HepG2 (cell line): ENCODE data around the gene HNRNPUL1. TPM values are rescaled to one million over a fixed set of nuclear protein-coding genes. Genes with fewer than 3 reads are reported as not detected.

ENCODE experiments used
- ATAC-seq: fragments of 200-7000 bp; cut with Tn5 transposase; 3 replicates; pipeline ENCODE4 v1.9.1; 2020; ENCODE audit warnings: mild to moderate bottlenecking, moderate library complexity
- BruUV-seq: library from RNA; stranded (reverse); fragments of 400-500 nt; replicated peaks from 2 replicates; lab custom pipeline; 2021; lab: Mats Ljungman, UMichigan
- CTCF ChIA-PET: fragments of 300-600 bp; formaldehyde crosslinking; extraction: SDS; loops from one replicate; lab custom pipeline; 2021; ENCODE audit warnings: low total read pairs, inconsistent platforms, low intra/inter-chr PET ratio; lab: Yijun Ruan, JAX
- POLR2A ChIA-PET: fragments of 350-600 bp; sonication (Branson Sonifier 250); formaldehyde crosslinking; loops from one replicate; lab custom pipeline; 2020; ENCODE audit warnings: antibody characterized with exemption, inconsistent platforms; lab: Yijun Ruan, JAX
- DNase-seq: peaks from one replicate; pipeline ENCODE4 v3.0.0-alpha.2; 2015; ENCODE audit warnings: low spot score
- FAIRE-seq: peaks from 3 replicates; lab custom pipeline; 2011; peaks lifted over from hg19 to GRCh38; lab: Jason Lieb, UNC
- H2AFZ ChIP-seq: one replicate; pipeline ENCODE4 v1.6.1; 2011; ENCODE audit warnings: low read length, inconsistent platforms
- H3K27ac ChIP-seq: fragments of 300-600 bp; 3 replicates; pipeline ENCODE4 v1.8.0; 2011; ENCODE audit warnings: mixed run types, mild to moderate bottlenecking, mixed read lengths, low read length, inconsistent platforms; ENCODE audit not compliant: insufficient read depth; ENCODE audit errors: extremely low read length
- H3K27me3 ChIP-seq, 2 experiments: fragments of 200-600 bp in 1 of 2; 2 replicates in 1 of 2; 3 replicates in 1 of 2; pipeline versions ENCODE4 v1.6.0 to v1.8.0; 2011; ENCODE audit warnings: low read length in 2 of 2, mild to moderate bottlenecking in 2 of 2, moderate library complexity in 2 of 2, inconsistent platforms in 1 of 2; ENCODE audit not compliant: insufficient read depth in 2 of 2, control insufficient read depth in 1 of 2
- H3K36me3 ChIP-seq, 2 experiments: fragments of 200-600 bp in 1 of 2; replicated peaks in 1 of 2; 2 replicates in 1 of 2; 3 replicates in 1 of 2; pipeline versions ENCODE4 v1.5.1 to v1.8.0; 2011; ENCODE audit warnings: low read length in 2 of 2, inconsistent platforms in 1 of 2; ENCODE audit not compliant: insufficient read depth in 2 of 2, control insufficient read depth in 1 of 2
- H3K4me1 ChIP-seq: 2 replicates; pipeline ENCODE4 v1.5.1; 2012; ENCODE audit warnings: low read length, inconsistent platforms; ENCODE audit not compliant: insufficient read depth
- H3K4me2 ChIP-seq: 2 replicates; pipeline ENCODE4 v1.6.0; 2011; ENCODE audit warnings: low read depth, low read length, inconsistent platforms
- H3K4me3 ChIP-seq, 3 experiments: fragments of 200-600 bp in 1 of 3; sonication (generic), shearing (Covaris generic) in 1 of 3; replicated peaks in 1 of 3; 2 replicates each; pipeline ENCODE4 v1.5.1; 2011 to 2016; ENCODE audit warnings: low read length in 3 of 3, inconsistent platforms in 2 of 3, low read depth in 2 of 3, mild to moderate bottlenecking in 2 of 3, control low read depth in 1 of 3, mixed read lengths in 1 of 3; ENCODE audit not compliant: insufficient read depth in 1 of 3
- H3K79me2 ChIP-seq: one replicate; pipeline ENCODE4 v1.6.1; 2011; ENCODE audit warnings: low read length, inconsistent platforms; ENCODE audit not compliant: insufficient read depth
- H3K9ac ChIP-seq: 2 replicates; pipeline ENCODE4 v1.6.0; 2011; ENCODE audit warnings: mild to moderate bottlenecking, low read depth, low read length, inconsistent platforms; ENCODE audit not compliant: insufficient read depth
- H3K9me3 ChIP-seq: 2 replicates; pipeline ENCODE4 v1.5.1; 2012; ENCODE audit warnings: mild to moderate bottlenecking, low read length
- H4K20me1 ChIP-seq: 2 replicates; pipeline ENCODE4 v1.6.0; 2011; ENCODE audit warnings: inconsistent platforms, mild to moderate bottlenecking, low read length, moderate library complexity; ENCODE audit not compliant: insufficient read depth
- ARHGAP35 ChIP-seq: sonication (generic); formaldehyde crosslinking; IDR thresholded peaks from 2 replicates; pipeline ENCODE4 v1.9.0; 2022; ENCODE audit warnings: mild to moderate bottlenecking, inconsistent platforms, moderate library complexity, missing genetic modification reagents, borderline replicate concordance
- GATA4 ChIP-seq: sonication (generic); IDR thresholded peaks from 2 replicates; pipeline ENCODE4 v1.6.1; 2016; ENCODE audit warnings: antibody characterized with exemption, low read depth, borderline replicate concordance
- MYC ChIP-seq: sonication (generic); formaldehyde crosslinking; IDR thresholded peaks from 2 replicates; pipeline ENCODE4 v1.9.0; 2021; ENCODE audit warnings: missing genetic modification reagents, borderline replicate concordance
- NCOR1 ChIP-seq: fragments of 200-600 bp; sonication (generic); IDR thresholded peaks from 2 replicates; pipeline ENCODE4 v1.7.0; 2017; ENCODE audit warnings: antibody characterized with exemption, low read length, borderline replicate concordance
- SRF ChIP-seq: IDR thresholded peaks from 2 replicates; pipeline ENCODE4 v1.6.1; 2011; ENCODE audit warnings: mild to moderate bottlenecking, low read depth, low read length, moderate library complexity
- SRSF1 ChIP-seq: fragments of 200-400 bp; formaldehyde crosslinking; optimal IDR thresholded peaks from 2 replicates; pipeline ENCODE3; 2017; ENCODE audit warnings: mild to moderate bottlenecking, low read depth, low read length, moderate library complexity
- ZNF264 ChIP-seq: sonication (generic); formaldehyde crosslinking; IDR thresholded peaks from 2 replicates; pipeline ENCODE4 v1.4.0; 2020; ENCODE audit warnings: missing genetic modification reagents
- ZNF343 ChIP-seq: sonication (generic); formaldehyde crosslinking; IDR thresholded peaks from 2 replicates; pipeline ENCODE4 v1.4.0; 2020; ENCODE audit warnings: mild to moderate bottlenecking, missing genetic modification reagents
- ZNF563 ChIP-seq: sonication (generic); formaldehyde crosslinking; IDR thresholded peaks from 2 replicates; pipeline ENCODE4 v1.8.0; 2022; ENCODE audit warnings: mild to moderate bottlenecking, moderate library complexity, missing genetic modification reagents
- WGBS: methylation state at CpG from one replicate; pipeline ENCODE4 v1.1.6; 2017; ENCODE audit warnings: low lambda C conversion rate; 5-methylcytosine and 5-hydroxymethylcytosine counted together
- in situ Hi-C: cut with HindIII; loops from 2 replicates; pipeline ENCODE4 v1.10.0; 2017; ENCODE audit warnings: low pct_unique_long_range_greater_than_20kb; ENCODE audit not compliant: extremely low pct_ligation_motif_present
- intact Hi-C: fragments of 100-400 bp; cut with micrococcal nuclease; formaldehyde crosslinking; loops from one replicate; pipeline ENCODE4 v1.10.0; 2022; ENCODE audit not compliant: unreplicated experiment
- polyA plus RNA-seq, 8 experiments: library from polyadenylated mRNA; depleted of rRNA in 3 of 8; stranded (reverse) in 7 of 8; unstranded in 1 of 8; fragments of >200 nt; fragmentation: Illumina TruSeq in 4 of 8; extraction: Trizol in 4 of 8; gene quantifications; 2 replicates each; pipeline versions ENCODE4 v1.2.1 to v1.2.3, GENCODE V29; 2011 to 2016; ENCODE audit warnings: low read depth in 4 of 8, missing spikeins in 1 of 8, mixed read lengths in 1 of 8; ENCODE audit not compliant: insufficient read depth in 1 of 8
- total RNA-seq, 5 experiments: library from RNA; depleted of rRNA; stranded (reverse); fragments of >200 nt; fragmentation: Illumina TruSeq; extraction: Trizol; gene quantifications; 2 replicates each; pipeline ENCODE4 v1.2.3, GENCODE V29; 2016; ENCODE audit warnings: low read depth in 1 of 5
- TF ChIP-seq, protein P1 (sequence below): sonication (generic); formaldehyde crosslinking; IDR thresholded peaks from 2 replicates; pipeline ENCODE4 v1.4.0; 2020; ENCODE audit warnings: missing genetic modification reagents
- TF ChIP-seq, protein P2 (sequence below): sonication (generic); formaldehyde crosslinking; IDR thresholded peaks from 2 replicates; pipeline ENCODE4 v1.4.0; 2020; ENCODE audit warnings: missing genetic modification reagents, borderline replicate concordance
- TF ChIP-seq, protein P3 (sequence below): sonication (generic); formaldehyde crosslinking; IDR thresholded peaks from 2 replicates; pipeline ENCODE4 v1.8.0; 2022; ENCODE audit warnings: mild to moderate bottlenecking, missing genetic modification reagents, moderate library complexity
- TF ChIP-seq, protein P4 (sequence below): sonication (generic); formaldehyde crosslinking; IDR thresholded peaks from 2 replicates; pipeline ENCODE4 v1.4.0; 2020; ENCODE audit warnings: low read depth, mild to moderate bottlenecking, missing genetic modification reagents

HNRNPUL1 gene
- total and polyA plus RNA-seq, 2 of the 13 experiments (the other 11 are each of a cell fraction or from before 2014, with no cell fraction given) = 30.9 to 81.7 TPM

DNA sequence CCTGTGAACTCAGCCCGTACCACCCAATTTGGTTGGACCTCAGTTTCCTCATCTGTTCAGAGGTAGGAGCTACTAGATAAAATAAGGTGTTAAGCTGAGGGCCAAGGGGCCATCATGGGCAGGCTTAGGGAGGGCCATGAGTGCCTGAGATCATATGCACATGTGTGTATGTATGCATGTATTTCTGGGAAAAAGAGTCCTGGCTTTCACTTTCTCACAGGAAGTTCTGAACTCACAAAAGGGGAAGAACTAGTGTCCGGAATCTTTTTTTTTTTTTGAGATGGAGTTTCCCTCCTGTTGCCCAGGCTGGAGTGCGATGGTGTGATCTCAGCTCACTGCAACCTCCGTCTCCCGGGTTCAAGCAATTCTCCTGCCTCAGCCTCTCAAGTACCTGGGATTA is 70.6 kb downstream of the HNRNPUL1 start (continued):
- TF ChIP-seq, protein P1, sequence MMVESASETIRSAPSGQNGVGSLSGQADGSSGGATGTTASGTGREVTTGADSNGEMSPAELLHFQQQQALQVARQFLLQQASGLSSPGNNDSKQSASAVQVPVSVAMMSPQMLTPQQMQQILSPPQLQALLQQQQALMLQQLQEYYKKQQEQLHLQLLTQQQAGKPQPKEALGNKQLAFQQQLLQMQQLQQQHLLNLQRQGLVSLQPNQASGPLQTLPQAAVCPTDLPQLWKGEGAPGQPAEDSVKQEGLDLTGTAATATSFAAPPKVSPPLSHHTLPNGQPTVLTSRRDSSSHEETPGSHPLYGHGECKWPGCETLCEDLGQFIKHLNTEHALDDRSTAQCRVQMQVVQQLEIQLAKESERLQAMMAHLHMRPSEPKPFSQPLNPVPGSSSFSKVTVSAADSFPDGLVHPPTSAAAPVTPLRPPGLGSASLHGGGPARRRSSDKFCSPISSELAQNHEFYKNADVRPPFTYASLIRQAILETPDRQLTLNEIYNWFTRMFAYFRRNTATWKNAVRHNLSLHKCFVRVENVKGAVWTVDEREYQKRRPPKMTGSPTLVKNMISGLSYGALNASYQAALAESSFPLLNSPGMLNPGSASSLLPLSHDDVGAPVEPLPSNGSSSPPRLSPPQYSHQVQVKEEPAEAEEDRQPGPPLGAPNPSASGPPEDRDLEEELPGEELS (CRISPR knock-in tag) = no peak
- TF ChIP-seq ZNF264 (CRISPR knock-in tag) (no peak), SRSF1 (no peak), NCOR1 (no peak), MYC (CRISPR knock-in tag) (no peak), ARHGAP35 (CRISPR knock-in tag) (no peak)

DNA sequence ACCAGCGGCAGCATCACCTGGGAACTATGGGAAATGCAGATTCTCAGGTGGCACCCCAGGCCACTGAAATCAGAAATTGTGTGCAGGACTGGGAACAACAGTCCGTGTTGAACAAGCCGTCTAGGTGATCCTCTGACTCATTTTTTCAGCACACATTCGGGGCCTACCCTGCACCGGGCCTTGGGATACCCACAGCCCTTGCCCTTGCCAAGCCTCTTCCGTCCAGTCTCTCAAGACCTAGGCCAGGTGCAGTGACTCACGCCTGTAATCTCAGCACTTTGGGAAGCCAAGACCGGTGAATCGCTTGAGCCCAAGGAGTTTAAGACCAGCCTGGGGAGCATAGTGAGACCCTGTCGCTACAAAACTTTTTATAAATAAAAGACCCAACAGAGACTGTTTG is 71.3 kb downstream of the HNRNPUL1 start:
- DNase-seq = no peak
- no peak for FAIRE-seq
- Histone ChIP-seq H3K4me1 (no peaks in the 10 kb centered on the region), H3K9ac (no peak overlapping the region), H3K4me3 (no peak overlapping the region), H3K36me3 (peaks cover 9 to 47% of the 10 kb centered on the region in 2 experiments; a peak in 4 of 5 replicates), H3K79me2 (no peaks in the 10 kb centered on the region), H3K27ac (no peak overlapping the region), H3K4me2 (no peak overlapping the region), H3K9me3 (no peaks in the 10 kb centered on the region), H4K20me1 (no peaks in the 10 kb centered on the region), H2AFZ (no peak overlapping the region), H3K27me3 (no peaks in the 10 kb centered on the region)
- ChIA-PET POLR2A (no interaction called here), CTCF (no interaction called here)
- 100% methylated on average over 6 of the region's 10 CpGs for WGBS
- no peak for ATAC-seq
- intact Hi-C loops = no loop called here
- TF ChIP-seq, protein P2, sequence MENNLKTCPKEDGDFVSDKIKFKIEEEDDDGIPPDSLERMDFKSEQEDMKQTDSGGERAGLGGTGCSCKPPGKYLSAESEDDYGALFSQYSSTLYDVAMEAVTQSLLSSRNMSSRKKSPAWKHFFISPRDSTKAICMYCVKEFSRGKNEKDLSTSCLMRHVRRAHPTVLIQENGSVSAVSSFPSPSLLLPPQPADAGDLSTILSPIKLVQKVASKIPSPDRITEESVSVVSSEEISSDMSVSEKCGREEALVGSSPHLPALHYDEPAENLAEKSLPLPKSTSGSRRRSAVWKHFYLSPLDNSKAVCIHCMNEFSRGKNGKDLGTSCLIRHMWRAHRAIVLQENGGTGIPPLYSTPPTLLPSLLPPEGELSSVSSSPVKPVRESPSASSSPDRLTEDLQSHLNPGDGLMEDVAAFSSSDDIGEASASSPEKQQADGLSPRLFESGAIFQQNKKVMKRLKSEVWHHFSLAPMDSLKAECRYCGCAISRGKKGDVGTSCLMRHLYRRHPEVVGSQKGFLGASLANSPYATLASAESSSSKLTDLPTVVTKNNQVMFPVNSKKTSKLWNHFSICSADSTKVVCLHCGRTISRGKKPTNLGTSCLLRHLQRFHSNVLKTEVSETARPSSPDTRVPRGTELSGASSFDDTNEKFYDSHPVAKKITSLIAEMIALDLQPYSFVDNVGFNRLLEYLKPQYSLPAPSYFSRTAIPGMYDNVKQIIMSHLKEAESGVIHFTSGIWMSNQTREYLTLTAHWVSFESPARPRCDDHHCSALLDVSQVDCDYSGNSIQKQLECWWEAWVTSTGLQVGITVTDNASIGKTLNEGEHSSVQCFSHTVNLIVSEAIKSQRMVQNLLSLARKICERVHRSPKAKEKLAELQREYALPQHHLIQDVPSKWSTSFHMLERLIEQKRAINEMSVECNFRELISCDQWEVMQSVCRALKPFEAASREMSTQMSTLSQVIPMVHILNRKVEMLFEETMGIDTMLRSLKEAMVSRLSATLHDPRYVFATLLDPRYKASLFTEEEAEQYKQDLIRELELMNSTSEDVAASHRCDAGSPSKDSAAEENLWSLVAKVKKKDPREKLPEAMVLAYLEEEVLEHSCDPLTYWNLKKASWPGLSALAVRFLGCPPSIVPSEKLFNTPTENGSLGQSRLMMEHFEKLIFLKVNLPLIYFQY = no peak
- TF ChIP-seq, protein P3, sequence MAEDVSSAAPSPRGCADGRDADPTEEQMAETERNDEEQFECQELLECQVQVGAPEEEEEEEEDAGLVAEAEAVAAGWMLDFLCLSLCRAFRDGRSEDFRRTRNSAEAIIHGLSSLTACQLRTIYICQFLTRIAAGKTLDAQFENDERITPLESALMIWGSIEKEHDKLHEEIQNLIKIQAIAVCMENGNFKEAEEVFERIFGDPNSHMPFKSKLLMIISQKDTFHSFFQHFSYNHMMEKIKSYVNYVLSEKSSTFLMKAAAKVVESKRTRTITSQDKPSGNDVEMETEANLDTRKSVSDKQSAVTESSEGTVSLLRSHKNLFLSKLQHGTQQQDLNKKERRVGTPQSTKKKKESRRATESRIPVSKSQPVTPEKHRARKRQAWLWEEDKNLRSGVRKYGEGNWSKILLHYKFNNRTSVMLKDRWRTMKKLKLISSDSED (CRISPR knock-in tag) = no peak
- no peak for TF ChIP-seq GATA4
- TF ChIP-seq ZNF343 (CRISPR knock-in tag) = no peak
- no peak for TF ChIP-seq SRF
- no peak for TF ChIP-seq ZNF563 (CRISPR knock-in tag)
- TF ChIP-seq, protein P4, sequence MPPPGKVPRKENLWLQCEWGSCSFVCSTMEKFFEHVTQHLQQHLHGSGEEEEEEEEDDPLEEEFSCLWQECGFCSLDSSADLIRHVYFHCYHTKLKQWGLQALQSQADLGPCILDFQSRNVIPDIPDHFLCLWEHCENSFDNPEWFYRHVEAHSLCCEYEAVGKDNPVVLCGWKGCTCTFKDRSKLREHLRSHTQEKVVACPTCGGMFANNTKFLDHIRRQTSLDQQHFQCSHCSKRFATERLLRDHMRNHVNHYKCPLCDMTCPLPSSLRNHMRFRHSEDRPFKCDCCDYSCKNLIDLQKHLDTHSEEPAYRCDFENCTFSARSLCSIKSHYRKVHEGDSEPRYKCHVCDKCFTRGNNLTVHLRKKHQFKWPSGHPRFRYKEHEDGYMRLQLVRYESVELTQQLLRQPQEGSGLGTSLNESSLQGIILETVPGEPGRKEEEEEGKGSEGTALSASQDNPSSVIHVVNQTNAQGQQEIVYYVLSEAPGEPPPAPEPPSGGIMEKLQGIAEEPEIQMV = no peak
- in situ Hi-C loops = no loop called here
- no TSS peak for BruUV-seq
